ENCODE measurements around the gene CHRNA4.

CHRNA4 gene

GRCh38 chr20:63325554-63326313, 35.4 kb downstream of the CHRNA4 start:
- Histone ChIP-seq H3K27me3 (ENCODE audit: insufficient read depth, low read length) (no peaks in the 10 kb centered on the region), H2BK5ac (ENCODE audit: low read depth, low read length, poor library complexity) (no peak overlapping the region), H3K14ac (ENCODE audit: low read length) (no peak overlapping the region), H3K79me1 (ENCODE audit: low read length) (no peaks in the 10 kb centered on the region), H4K12ac (ENCODE audit: low read depth, low read length) (no peak overlapping the region), H3K4me1 (ENCODE audit: control insufficient read depth in 1 of 2, insufficient read depth in 2 of 2, low read length in 2 of 2) (no peaks in the 10 kb centered on the region), H2AK5ac (ENCODE audit: low read length) (no peak overlapping the region), H3K23ac (ENCODE audit: low read length) (no peak overlapping the region), H2BK120ac (ENCODE audit: insufficient read depth, low read length, poor library complexity) (no peak overlapping the region), H3K9me3 (ENCODE audit: insufficient read depth, low read depth, low read length) (peaks cover 8% of the 10 kb centered on the region), H3K4ac (ENCODE audit: low read depth, low read length) (no peak overlapping the region), H4K8ac (ENCODE audit: low read depth, low read length) (no peak overlapping the region), H3K36me3 (ENCODE audit: control insufficient read depth in 1 of 2, insufficient read depth in 2 of 2, low read length in 2 of 2) (no peaks in the 10 kb centered on the region), H3K27ac (ENCODE audit: low read depth, low read length) (no peak overlapping the region), H3K4me2 (ENCODE audit: low read length) (no peak overlapping the region), H2AFZ (ENCODE audit: insufficient read depth, low read length, poor library complexity) (no peak overlapping the region), H3K9ac (ENCODE audit: low read length) (no peak overlapping the region), H3K4me3 (ENCODE audit: low read depth, low read length) (no peak overlapping the region), H2BK12ac (ENCODE audit: low read length) (no peak overlapping the region), H4K91ac (ENCODE audit: low read depth, low read length) (no peak overlapping the region), H3K18ac (ENCODE audit: low read length) (no peak overlapping the region), H3K79me2 (ENCODE audit: control insufficient read depth, insufficient read depth, low read length, poor library complexity) (no peaks in the 10 kb centered on the region)
- no peak for DNase-seq
- WGBS (ENCODE audit: extremely low coverage, insufficient coverage, insufficient read length) = no CpG with 5 or more reads among the region's 8 CpGs

GRCh38 chr20:63325021-63325471, 36.1 kb downstream of the CHRNA4 start:
- Histone ChIP-seq H4K8ac (ENCODE audit: low read depth, low read length) (no peak overlapping the region), H2AK5ac (ENCODE audit: low read length) (no peak overlapping the region), H3K79me2 (ENCODE audit: control insufficient read depth, insufficient read depth, low read length, poor library complexity) (no peaks in the 10 kb centered on the region), H2BK120ac (ENCODE audit: insufficient read depth, low read length, poor library complexity) (no peak overlapping the region), H3K4me1 (ENCODE audit: control insufficient read depth in 1 of 2, insufficient read depth in 2 of 2, low read length in 2 of 2) (no peaks in the 10 kb centered on the region), H3K4me3 (ENCODE audit: low read depth, low read length) (no peak overlapping the region), H2BK12ac (ENCODE audit: low read length) (no peak overlapping the region), H3K79me1 (ENCODE audit: low read length) (no peaks in the 10 kb centered on the region), H4K12ac (ENCODE audit: low read depth, low read length) (no peak overlapping the region), H3K4ac (ENCODE audit: low read depth, low read length) (no peak overlapping the region), H3K18ac (ENCODE audit: low read length) (no peak overlapping the region), H3K27me3 (ENCODE audit: insufficient read depth, low read length) (no peaks in the 10 kb centered on the region), H3K14ac (ENCODE audit: low read length) (no peak overlapping the region), H3K36me3 (ENCODE audit: control insufficient read depth in 1 of 2, insufficient read depth in 2 of 2, low read length in 2 of 2) (no peaks in the 10 kb centered on the region), H3K4me2 (ENCODE audit: low read length) (no peak overlapping the region), H3K9me3 (ENCODE audit: insufficient read depth, low read depth, low read length) (peaks cover 8% of the 10 kb centered on the region), H2AFZ (ENCODE audit: insufficient read depth, low read length, poor library complexity) (no peak overlapping the region), H2BK5ac (ENCODE audit: low read depth, low read length, poor library complexity) (no peak overlapping the region), H3K23ac (ENCODE audit: low read length) (no peak overlapping the region), H3K9ac (ENCODE audit: low read length) (no peak overlapping the region), H3K27ac (ENCODE audit: low read depth, low read length) (no peak overlapping the region), H4K91ac (ENCODE audit: low read depth, low read length) (no peak overlapping the region)
- DNase-seq = no peak
- WGBS (ENCODE audit: extremely low coverage, insufficient coverage, insufficient read length) = no CpG with 5 or more reads among the region's 10 CpGs

GRCh38 chr20:63323357-63323981, 37.7 kb downstream of the CHRNA4 start:
- H2AK5ac ChIP-seq (ENCODE audit: low read length) = no peak overlapping the region

GRCh38 chr20:63322933-63323273, 38.2 kb downstream of the CHRNA4 start:
- Histone ChIP-seq H2AFZ (ENCODE audit: insufficient read depth, low read length, poor library complexity) (no peak overlapping the region), H3K27me3 (ENCODE audit: insufficient read depth, low read length) (no peaks in the 10 kb centered on the region), H3K18ac (ENCODE audit: low read length) (no peak overlapping the region), H4K91ac (ENCODE audit: low read depth, low read length) (no peak overlapping the region), H3K79me2 (ENCODE audit: control insufficient read depth, insufficient read depth, low read length, poor library complexity) (no peaks in the 10 kb centered on the region), H3K27ac (ENCODE audit: low read depth, low read length) (no peak overlapping the region), H3K9ac (ENCODE audit: low read length) (no peak overlapping the region), H3K4me3 (ENCODE audit: low read depth, low read length) (no peak overlapping the region), H3K79me1 (ENCODE audit: low read length) (no peaks in the 10 kb centered on the region), H4K12ac (ENCODE audit: low read depth, low read length) (no peak overlapping the region), H2BK5ac (ENCODE audit: low read depth, low read length, poor library complexity) (no peak overlapping the region), H2BK120ac (ENCODE audit: insufficient read depth, low read length, poor library complexity) (no peak overlapping the region), H3K9me3 (ENCODE audit: insufficient read depth, low read depth, low read length) (peaks cover 9% of the 10 kb centered on the region), H3K23ac (ENCODE audit: low read length) (no peak overlapping the region), H3K36me3 (ENCODE audit: control insufficient read depth in 1 of 2, insufficient read depth in 2 of 2, low read length in 2 of 2) (no peaks in the 10 kb centered on the region), H4K8ac (ENCODE audit: low read depth, low read length) (no peak overlapping the region), H3K4ac (ENCODE audit: low read depth, low read length) (no peak overlapping the region), H2AK5ac (ENCODE audit: low read length) (no peak overlapping the region), H3K14ac (ENCODE audit: low read length) (no peak overlapping the region), H3K4me2 (ENCODE audit: low read length) (no peak overlapping the region), H2BK12ac (ENCODE audit: low read length) (no peak overlapping the region), H3K4me1 (ENCODE audit: control insufficient read depth in 1 of 2, insufficient read depth in 2 of 2, low read length in 2 of 2) (no peaks in the 10 kb centered on the region)
- DNase-seq = no peak
- no CpG with 5 or more reads among the region's 15 CpGs for WGBS (ENCODE audit: extremely low coverage, insufficient coverage, insufficient read length)

More at GRCh38 chr20:63323357-63323981, 37.7 kb downstream of the CHRNA4 start:
- Histone ChIP-seq H3K9me3 (ENCODE audit: insufficient read depth, low read depth, low read length) (peaks cover 10% of the 10 kb centered on the region), H3K4ac (ENCODE audit: low read depth, low read length) (no peak overlapping the region), H3K4me2 (ENCODE audit: low read length) (no peak overlapping the region), H3K23ac (ENCODE audit: low read length) (no peak overlapping the region), H4K8ac (ENCODE audit: low read depth, low read length) (no peak overlapping the region), H3K27me3 (ENCODE audit: insufficient read depth, low read length) (no peaks in the 10 kb centered on the region), H3K14ac (ENCODE audit: low read length) (no peak overlapping the region), H2BK5ac (ENCODE audit: low read depth, low read length, poor library complexity) (no peak overlapping the region), H3K4me3 (ENCODE audit: low read depth, low read length) (no peak overlapping the region), H3K4me1 (ENCODE audit: control insufficient read depth in 1 of 2, insufficient read depth in 2 of 2, low read length in 2 of 2) (no peaks in the 10 kb centered on the region), H3K79me2 (ENCODE audit: control insufficient read depth, insufficient read depth, low read length, poor library complexity) (no peaks in the 10 kb centered on the region), H4K91ac (ENCODE audit: low read depth, low read length) (no peak overlapping the region), H2BK120ac (ENCODE audit: insufficient read depth, low read length, poor library complexity) (no peak overlapping the region), H4K12ac (ENCODE audit: low read depth, low read length) (no peak overlapping the region), H2AFZ (ENCODE audit: insufficient read depth, low read length, poor library complexity) (no peak overlapping the region), H3K79me1 (ENCODE audit: low read length) (no peaks in the 10 kb centered on the region), H3K27ac (ENCODE audit: low read depth, low read length) (no peak overlapping the region), H3K36me3 (ENCODE audit: control insufficient read depth in 1 of 2, insufficient read depth in 2 of 2, low read length in 2 of 2) (no peaks in the 10 kb centered on the region), H2BK12ac (ENCODE audit: low read length) (no peak overlapping the region), H3K18ac (ENCODE audit: low read length) (no peak overlapping the region), H3K9ac (ENCODE audit: low read length) (no peak overlapping the region)
- no peak for DNase-seq
- no CpG with 5 or more reads among the region's 18 CpGs for WGBS (ENCODE audit: extremely low coverage, insufficient coverage, insufficient read length)
